Fibroblast of skin of left quadriceps (primary cell): ENCODE data around the gene LAMB1.
"Not testable (repeated sequence)": the region's sequence is repeated elsewhere in the genome, so short reads cannot be mapped to it uniquely, and the experiment has no call there.

Experiments
- DNase-seq, 2 experiments: peaks; one replicate each; pipeline ENCODE4 v3.0.0-alpha.2; 2013; ENCODE audit warnings: low read depth in 2 of 2

Gene LAMB1

GRCh38 chr7:108002726-108003598 is at the start of gene LAMB1:
Gene LAMB1 (minus strand): TSS chr7:108003161. CDS start chr7:108002885, 276 bp downstream.
- DNase-seq, result peak; percentile 72 to 73

- no peak for DNase-seq
Measured at GRCh38 chr7:108051454-108051853, 48.5 kb upstream of the LAMB1 start.

- DNase-seq, result no peak
Measured at GRCh38 chr7:108049962-108050361, 47.0 kb upstream of the LAMB1 start.

- no peak for DNase-seq
Measured at GRCh38 chr7:108048422-108048821, 45.5 kb upstream of the LAMB1 start.

- DNase-seq, result no peak
Measured at GRCh38 chr7:108046952-108047506, 44.1 kb upstream of the LAMB1 start.

GRCh38 chr7:108045669-108046068 is 42.7 kb upstream of the LAMB1 start:
- peak in 1 of 2 experiments; percentile 28 for DNase-seq

DNA sequence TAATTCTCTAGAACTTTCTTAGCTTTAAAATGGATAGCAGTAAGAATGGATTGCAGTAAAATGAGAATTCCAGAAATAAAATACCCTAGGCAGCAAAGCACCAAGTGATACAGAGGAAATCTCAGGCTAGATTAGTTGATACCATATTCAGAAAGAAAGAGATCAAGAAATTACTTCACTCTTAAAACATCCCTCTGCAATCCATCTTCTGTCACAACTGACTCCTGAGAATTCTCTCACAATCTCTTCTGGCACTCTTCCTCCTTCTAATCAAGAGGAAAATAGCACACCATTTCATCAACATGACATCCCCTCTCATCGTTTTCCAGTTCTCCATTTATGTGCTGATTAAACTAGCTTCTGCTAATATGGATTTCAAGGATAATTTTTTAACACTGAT is 42.2 kb upstream of the LAMB1 start:
- peak; percentile 75 to 77 for DNase-seq

GRCh38 chr7:108044345-108044744 is 41.4 kb upstream of the LAMB1 start:
- DNase-seq, result no peak

DNA sequence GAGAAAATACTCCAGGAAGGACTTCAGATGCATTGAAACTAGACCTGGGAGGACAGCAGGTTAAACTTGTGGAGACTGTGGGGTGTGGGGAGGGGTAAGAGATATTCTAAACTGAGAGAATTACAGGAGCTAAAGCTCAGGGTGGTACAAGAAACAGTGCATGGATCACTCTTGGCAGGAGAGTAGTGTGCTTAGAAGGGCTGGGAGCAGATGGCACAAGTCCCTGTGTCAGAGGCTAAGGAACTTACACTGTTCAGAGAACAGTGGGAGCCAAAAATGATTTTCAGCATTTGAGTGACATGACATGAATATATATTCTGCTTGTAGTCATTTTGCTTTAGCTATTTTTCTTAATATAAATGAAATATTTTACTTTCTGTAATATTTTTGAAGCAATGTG is 36.0 kb upstream of the LAMB1 start:
- no peak for DNase-seq

GRCh38 chr7:108037741-108038140 is 34.8 kb upstream of the LAMB1 start:
- no peak for DNase-seq

- DNase-seq, result no peak
Measured at GRCh38 chr7:108037140-108037539, 34.2 kb upstream of the LAMB1 start.

GRCh38 chr7:108034586-108034985 is 31.6 kb upstream of the LAMB1 start:
- no peak for DNase-seq

- no peak for DNase-seq
Measured at GRCh38 chr7:108033776-108034497, 31.0 kb upstream of the LAMB1 start.

DNA sequence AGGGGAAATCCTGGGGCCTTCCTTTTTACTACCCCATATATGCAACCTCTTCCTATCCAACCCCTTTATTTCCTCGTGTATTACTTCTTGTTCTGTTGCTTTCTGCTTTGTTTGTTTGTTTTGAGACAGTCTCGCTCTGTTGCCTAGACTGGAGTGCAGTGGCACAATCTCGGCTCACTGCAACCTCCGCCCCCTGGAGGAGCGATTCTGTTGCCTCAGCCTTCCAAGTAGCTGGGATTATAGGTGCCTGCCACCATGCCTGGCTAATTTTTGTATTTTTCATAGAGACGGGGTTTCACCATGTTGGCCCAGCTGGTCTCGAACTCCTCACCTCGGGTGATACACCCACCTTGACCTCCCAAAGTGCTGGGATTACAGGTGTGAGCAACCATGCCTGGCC is 30.3 kb upstream of the LAMB1 start:
- DNase-seq, result not testable (repeated sequence)

DNA sequence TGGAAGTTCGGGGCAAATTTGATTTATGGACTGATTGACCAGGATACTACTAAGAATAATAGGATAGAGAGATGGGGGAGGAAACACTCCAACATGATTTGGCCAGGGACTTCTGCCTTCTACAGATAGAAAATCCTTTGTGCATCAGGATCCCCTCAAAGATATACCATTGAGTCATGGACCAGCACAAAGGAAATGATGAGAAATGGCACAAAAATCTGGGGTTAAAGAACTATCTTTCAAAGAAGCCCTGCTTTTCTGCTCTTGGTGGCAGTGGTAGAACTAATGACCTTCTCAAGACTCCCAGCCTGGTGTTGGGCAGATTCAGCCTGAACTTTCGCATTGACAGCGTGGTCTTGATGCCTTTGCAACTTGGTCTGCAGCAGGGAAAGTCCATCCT is 27.6 kb upstream of the LAMB1 start:
- DNase-seq, result no peak

DNA sequence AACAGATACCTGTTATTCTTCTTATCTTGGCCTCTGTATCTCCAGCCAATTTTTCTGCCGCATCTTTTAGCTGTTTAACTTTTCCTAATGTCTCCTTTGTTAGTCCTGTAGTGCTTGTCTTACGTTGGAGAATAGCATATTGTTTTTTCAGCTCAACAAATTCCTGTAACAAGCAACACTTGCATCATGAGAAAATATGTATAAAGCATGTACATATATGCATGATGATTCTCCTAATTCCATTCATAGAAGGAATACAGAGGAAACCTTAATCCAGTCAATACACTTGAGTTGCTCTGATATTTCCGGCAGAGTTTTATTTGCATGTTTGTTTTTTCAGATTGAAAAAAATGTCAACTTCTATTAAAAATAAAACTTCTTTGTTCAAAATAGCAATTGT is 26.1 kb upstream of the LAMB1 start:
- DNase-seq, result no peak

- DNase-seq, result no peak
Measured at GRCh38 chr7:108028111-108028510, 25.1 kb upstream of the LAMB1 start.

DNA sequence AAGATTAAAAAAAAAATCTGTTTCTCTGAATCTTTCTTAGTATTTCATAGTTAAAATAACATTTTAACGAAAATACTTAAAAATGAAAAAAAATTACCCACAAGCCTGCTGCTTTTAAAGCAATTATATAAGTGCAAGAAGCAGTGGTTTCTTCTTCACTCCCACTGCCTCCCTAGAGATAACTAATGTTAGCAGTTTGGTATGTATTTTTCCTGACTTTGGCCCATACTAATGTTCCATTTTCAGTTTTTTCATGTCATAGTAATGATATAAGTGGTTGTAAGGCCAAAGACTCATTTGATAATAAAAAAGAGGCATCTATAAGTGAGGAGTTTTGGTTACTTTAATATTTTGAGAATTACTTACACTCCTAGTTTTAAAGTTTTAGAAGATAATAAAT is 24.3 kb upstream of the LAMB1 start:
- no peak for DNase-seq

- DNase-seq, result no peak
Measured at GRCh38 chr7:108026647-108027046, 23.7 kb upstream of the LAMB1 start.

- DNase-seq, result no peak
Measured at GRCh38 chr7:108026116-108026515, 23.2 kb upstream of the LAMB1 start.

GRCh38 chr7:108024538-108024937 is 21.6 kb upstream of the LAMB1 start:
- DNase-seq, result no peak

DNA sequence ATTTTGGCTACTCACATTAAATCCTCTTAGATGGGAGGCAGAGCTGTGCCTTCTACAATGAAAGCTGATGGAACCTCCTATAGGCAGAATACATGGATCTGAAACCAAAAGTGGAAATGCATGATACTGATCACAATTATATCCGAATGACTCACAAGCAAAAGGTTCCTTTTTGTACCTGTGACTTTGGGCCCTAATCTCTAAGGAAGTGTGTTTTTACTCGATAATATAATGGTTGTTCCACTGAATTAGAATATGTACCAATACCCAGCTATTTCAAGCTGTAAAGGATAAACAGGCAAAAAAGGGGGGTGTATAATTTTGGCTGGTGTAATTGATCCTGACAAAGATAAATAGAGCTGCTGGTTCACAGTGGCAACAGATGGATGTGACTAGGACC is 17.6 kb upstream of the LAMB1 start:
- no peak for DNase-seq

GRCh38 chr7:108018668-108019067 is 15.7 kb upstream of the LAMB1 start:
- no peak for DNase-seq
